HG02852 (cell line): ENCODE measurements around the gene SARS2.
"Not testable (repeated sequence)": the region's sequence is repeated elsewhere in the genome, so short reads cannot be mapped to it uniquely, and the experiment has no call there.

ENCODE experiments used
- ATAC-seq: cut with Tn5 transposase; IDR thresholded peaks from one replicate; pipeline ENCODE4 v1.9.1; 2021; ENCODE audit warnings: mild to moderate bottlenecking, moderate library complexity; ENCODE audit not compliant: unreplicated experiment

Gene SARS2

GRCh38 chr19:38929929-38930775, at the start of gene SARS2:
SARS2 (minus strand) TSS chr19:38930763; CDS start chr19:38930736, 27 bp downstream.
- peak; percentile 59 for ATAC-seq

GRCh38 chr19:38979812-38980211, 49.2 kb upstream of the SARS2 start:
- ATAC-seq: no peak

GRCh38 chr19:38978326-38978689, 47.7 kb upstream of the SARS2 start:
- no peak for ATAC-seq

GRCh38 chr19:38977445-38978325, 47.1 kb upstream of the SARS2 start:
- ATAC-seq: peak; percentile 92

GRCh38 chr19:38975861-38976271, 45.3 kb upstream of the SARS2 start:
- no peak for ATAC-seq

GRCh38 chr19:38975214-38975860, 44.8 kb upstream of the SARS2 start, which contains the start of gene FBXO17:
FBXO17 (minus strand) TSS chr19:38975742; CDS start chr19:38950319, 25,423 bp downstream.
- no peak for ATAC-seq

- ATAC-seq: no peak
Observed at GRCh38 chr19:38974624-38975213, 44.2 kb upstream of the SARS2 start.

GRCh38 chr19:38971672-38972071, 41.1 kb upstream of the SARS2 start:
- no peak for ATAC-seq

GRCh38 chr19:38970664-38971532, 40.3 kb upstream of the SARS2 start:
- no peak for ATAC-seq

- not testable (repeated sequence) for ATAC-seq
Observed at GRCh38 chr19:38966149-38966548, 35.6 kb upstream of the SARS2 start.

- no peak for ATAC-seq
Observed at GRCh38 chr19:38964738-38965137, 34.2 kb upstream of the SARS2 start.

GRCh38 chr19:38959618-38960017, 29.1 kb upstream of the SARS2 start:
- no peak for ATAC-seq

- no peak for ATAC-seq
Observed at GRCh38 chr19:38958301-38958700, 27.7 kb upstream of the SARS2 start.

- ATAC-seq: no peak
Observed at GRCh38 chr19:38956264-38956663, 25.7 kb upstream of the SARS2 start.

- ATAC-seq: no peak
Observed at GRCh38 chr19:38953677-38954076, 23.1 kb upstream of the SARS2 start.

- ATAC-seq: no peak
Observed at GRCh38 chr19:38952395-38953165, 22.0 kb upstream of the SARS2 start.

- no peak for ATAC-seq
Observed at GRCh38 chr19:38951187-38951586, 20.6 kb upstream of the SARS2 start.

GRCh38 chr19:38949580-38950367, 19.2 kb upstream of the SARS2 start:
- no peak for ATAC-seq
